Diencephalon (tissue), 1 donor: ENCODE results near the gene RFFL. TPM values are rescaled to one million over a fixed set of nuclear protein-coding genes. Genes with fewer than 3 reads are reported as not detected.

Experiments
- small RNA-seq: library from RNA; depleted of rRNA; stranded (forward); fragments of <200 nt; gene quantifications from one replicate; pipeline ENCODE3, GENCODE V24; 2014
- total RNA-seq: library from RNA; depleted of rRNA; stranded (reverse); fragments of >200 nt; gene quantifications from one replicate; pipeline ENCODE4 v1.2.3, GENCODE V29; 2014

Gene RFFL, protein sequence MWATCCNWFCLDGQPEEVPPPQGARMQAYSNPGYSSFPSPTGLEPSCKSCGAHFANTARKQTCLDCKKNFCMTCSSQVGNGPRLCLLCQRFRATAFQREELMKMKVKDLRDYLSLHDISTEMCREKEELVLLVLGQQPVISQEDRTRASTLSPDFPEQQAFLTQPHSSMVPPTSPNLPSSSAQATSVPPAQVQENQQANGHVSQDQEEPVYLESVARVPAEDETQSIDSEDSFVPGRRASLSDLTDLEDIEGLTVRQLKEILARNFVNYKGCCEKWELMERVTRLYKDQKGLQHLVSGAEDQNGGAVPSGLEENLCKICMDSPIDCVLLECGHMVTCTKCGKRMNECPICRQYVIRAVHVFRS
- 8.8 TPM for total RNA-seq

DNA sequence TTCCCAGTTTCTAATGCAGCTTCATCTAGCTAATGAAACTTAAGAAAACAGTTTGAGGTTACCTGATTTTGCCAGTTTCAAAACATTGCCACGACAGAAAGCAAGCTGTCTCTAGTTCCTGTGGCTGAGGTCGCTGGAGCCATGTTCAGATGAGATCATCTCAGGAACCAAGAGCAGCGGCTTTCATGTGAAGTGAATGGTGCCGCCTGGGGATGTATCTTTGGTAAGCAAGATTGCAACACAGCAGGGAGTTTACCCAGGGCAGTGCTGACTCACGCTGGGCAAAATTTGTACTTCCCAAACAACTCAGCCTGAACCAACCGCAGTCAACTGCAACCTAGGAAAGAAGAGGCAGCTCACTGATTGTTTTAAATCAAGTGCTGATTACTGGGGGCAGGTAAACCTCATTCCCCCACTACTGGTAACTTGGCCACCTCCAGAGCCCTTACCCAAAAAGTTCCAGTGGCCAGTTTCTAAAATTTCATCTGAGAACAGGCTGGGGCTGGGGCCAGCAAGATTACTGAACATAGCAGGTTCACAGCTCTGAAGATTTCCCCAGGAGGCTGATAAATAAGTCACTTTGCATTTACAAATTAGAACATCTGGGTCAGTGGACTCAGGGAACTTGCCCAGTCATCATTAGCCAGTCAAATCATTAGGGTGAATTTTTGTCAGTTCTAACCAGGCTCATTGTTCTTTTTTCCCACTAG lies at the start of gene RFFL:
TSS of gene RFFL (minus strand) at position 194 of the 710 bp plus-strand sequence. CDS start 37,154 bp downstream, outside the sequence.

DNA sequence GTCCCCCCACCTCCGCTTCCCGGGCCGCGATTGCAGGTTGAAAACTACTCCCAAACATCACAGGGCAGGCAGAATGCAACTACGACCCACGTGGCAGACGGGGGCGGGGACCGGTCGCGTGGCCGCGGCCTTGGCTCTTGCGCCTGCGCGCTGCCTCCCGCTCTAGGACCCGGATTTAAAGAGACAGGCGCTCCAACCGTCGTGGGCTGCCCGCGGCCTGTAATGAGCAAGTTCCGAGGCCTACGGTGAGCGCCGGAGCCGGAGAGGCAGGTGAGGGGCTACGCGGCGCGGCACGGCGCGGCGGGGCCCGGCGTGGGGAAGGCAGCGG lies 83.2 kb downstream of the RFFL start, which contains the start of gene LIG3:
TSS of gene LIG3 (plus strand) at position 160 of the 328 bp plus-strand sequence. CDS start 2,494 bp downstream, outside the sequence.

DNA sequence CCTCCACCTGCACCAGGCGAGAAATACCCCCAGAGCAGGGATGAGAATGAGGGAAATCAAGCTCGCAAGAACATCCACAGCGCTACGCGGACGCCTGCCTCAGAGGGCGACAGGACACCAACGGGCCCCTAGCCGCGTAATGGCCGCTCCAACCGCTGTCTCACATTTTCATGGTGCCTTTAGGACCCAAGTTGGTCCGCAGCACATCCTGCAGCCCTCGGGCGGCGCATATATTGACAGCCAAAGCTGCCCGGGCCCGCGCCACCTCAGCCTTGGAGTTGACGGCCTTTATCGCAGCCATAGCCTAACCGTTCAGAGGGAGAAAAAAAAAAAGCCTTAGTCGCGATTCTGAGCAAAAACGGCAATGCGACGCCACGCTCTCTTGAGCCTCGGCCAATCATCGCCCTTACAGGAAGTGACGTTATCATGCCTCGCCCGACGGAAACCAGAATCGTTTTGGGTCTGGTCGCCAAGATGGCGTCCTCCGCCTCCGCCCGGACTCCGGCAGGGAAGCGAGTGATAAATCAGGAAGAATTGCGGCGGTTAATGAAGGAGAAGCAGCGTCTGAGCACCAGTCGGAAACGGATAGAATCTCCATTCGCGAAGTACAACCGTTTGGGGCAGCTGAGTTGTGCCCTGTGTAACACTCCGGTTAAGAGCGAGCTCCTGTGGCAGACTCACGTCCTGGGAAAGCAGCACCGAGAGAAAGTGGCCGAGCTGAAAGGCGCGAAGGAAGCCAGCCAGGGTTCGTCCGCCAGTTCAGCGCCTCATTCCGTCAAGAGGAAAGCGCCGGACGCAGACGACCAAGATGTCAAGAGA lies 102.2 kb downstream of the RFFL start, which contains the start of the genes CCT6B and ZNF830:
TSS of gene CCT6B (minus strand) at position 368 of the 819 bp plus-strand sequence. CDS start at position 301, 67 bp downstream.
TSS of gene ZNF830 (plus strand) at position 448 of the 819 bp plus-strand sequence. CDS start at position 475, 27 bp downstream.

Small RNA genes within 50 kb of the gene (small RNA-seq; reads per million reads assigned to genes)
- gene AC004223.1 (not detected), gene RNU6-840P (not detected)

Other genes starting within 250 kb of the RFFL start
- gene CCT6B, start 102.2 kb downstream of the RFFL start, total RNA-seq, result 3.9 TPM
- 18.2 TPM for gene ZNF830, start 102.2 kb downstream of the RFFL start, total RNA-seq
- 30.9 TPM for gene LIG3, start 83.2 kb downstream of the RFFL start, total RNA-seq
- gene RAD51D, start 56.2 kb upstream of the RFFL start, total RNA-seq, result 10.8 TPM
- gene FNDC8, start 57.9 kb upstream of the RFFL start, total RNA-seq, result not detected
- 20.5 TPM for gene NLE1, start 78.6 kb upstream of the RFFL start, total RNA-seq
- gene UNC45B, start 84.1 kb upstream of the RFFL start, total RNA-seq, result not detected
- gene SLC35G3, start 130.7 kb upstream of the RFFL start, total RNA-seq, result not detected
- gene SLFN5, start 179.4 kb upstream of the RFFL start, total RNA-seq, result 9.9 TPM